Retina (tissue), 1 donor: ENCODE data around the gene NTSR1.

Source experiments
- DNase-seq: peaks from one replicate; pipeline ENCODE4 v3.0.0-alpha.2; 2016

Gene NTSR1

GRCh38 chr20:62708591-62709536 lies at the start of gene NTSR1:
TSS of gene NTSR1 (plus strand) at chr20:62708836. CDS start at chr20:62709208, 372 bp downstream.
- DNase-seq: peak; percentile 77

- no peak for DNase-seq
Observed at GRCh38 chr20:62659488-62660239, 49.0 kb upstream of the NTSR1 start.

GRCh38 chr20:62660240-62660615 lies 48.4 kb upstream of the NTSR1 start:
- no peak for DNase-seq

- no peak for DNase-seq
Observed at GRCh38 chr20:62660768-62661167, 47.9 kb upstream of the NTSR1 start.

- DNase-seq: no peak
Observed at GRCh38 chr20:62661647-62662046, 47.0 kb upstream of the NTSR1 start.

GRCh38 chr20:62662422-62662821 lies 46.2 kb upstream of the NTSR1 start:
- no peak for DNase-seq

- DNase-seq: no peak
Observed at GRCh38 chr20:62663145-62664018, 45.3 kb upstream of the NTSR1 start.

- no peak for DNase-seq
Observed at GRCh38 chr20:62664019-62664971, 44.3 kb upstream of the NTSR1 start.

GRCh38 chr20:62665153-62665754 lies 43.4 kb upstream of the NTSR1 start:
- no peak for DNase-seq

- no peak for DNase-seq
Observed at GRCh38 chr20:62665826-62666735, 42.6 kb upstream of the NTSR1 start.

- DNase-seq: no peak
Observed at GRCh38 chr20:62666736-62667529, 41.7 kb upstream of the NTSR1 start.

- no peak for DNase-seq
Observed at GRCh38 chr20:62667530-62668440, 40.9 kb upstream of the NTSR1 start.

- DNase-seq: peak; percentile 88
Observed at GRCh38 chr20:62668441-62669027, 40.1 kb upstream of the NTSR1 start.

- no peak for DNase-seq
Observed at GRCh38 chr20:62669249-62669648, 39.4 kb upstream of the NTSR1 start.

GRCh38 chr20:62670156-62670555 lies 38.5 kb upstream of the NTSR1 start:
- no peak for DNase-seq

GRCh38 chr20:62670998-62671397 lies 37.6 kb upstream of the NTSR1 start:
- no peak for DNase-seq

- no peak for DNase-seq
Observed at GRCh38 chr20:62671765-62672164, 36.9 kb upstream of the NTSR1 start.

GRCh38 chr20:62674370-62674769 lies 34.3 kb upstream of the NTSR1 start:
- DNase-seq: no peak
